Measurements from ENCODE around the gene SH3BGRL2. TPM values are rescaled to one million over a fixed set of nuclear protein-coding genes. Genes with fewer than 3 reads are reported as not detected.

The SH3BGRL2 gene
- total and polyA plus RNA-seq, 11 donors, result 2.5 to 14.1 (median 5.6) TPM

DNA sequence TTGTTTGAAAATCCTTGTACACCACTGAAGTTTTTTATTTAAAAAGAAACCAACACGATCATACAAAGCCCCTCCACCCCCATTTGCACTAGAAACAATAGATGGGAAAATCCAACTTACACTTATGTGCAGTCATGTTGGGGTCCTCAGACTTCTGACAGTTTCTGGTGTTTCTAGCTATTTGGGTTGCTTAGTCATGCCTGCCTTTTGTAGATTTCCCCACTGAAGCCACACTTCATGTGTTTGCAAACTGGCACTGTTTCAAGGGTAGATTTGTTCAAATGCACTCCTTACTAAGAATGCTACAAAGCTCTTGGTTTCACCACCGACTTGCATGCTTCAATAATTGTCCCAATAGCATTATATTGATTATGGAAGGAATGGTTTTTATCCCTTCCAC lies 1.5 kb downstream of the SH3BGRL2 start:
- no peaks in the 10 kb centered on the region for H3K36me3 ChIP-seq
- ATAC-seq (no peak), DNase-seq (no peak)
- no peak overlapping the region for H3K27ac ChIP-seq
- peak overlapping the region in 7 of 12 donors; percentile 74 to 95 (median 87) for H3K4me3 ChIP-seq
- no peaks in the 10 kb centered on the region for H3K9me3 ChIP-seq
- WGBS, 4 donors, result 63 to 72% (median 67%) methylated on average over 2 of the region's 2 CpGs
- H3K27me3 ChIP-seq, result peaks cover 0 to 16% (median 0%) of the 10 kb centered on the region in 9 donors
- intact Hi-C loops (cut with DNase I), result loop anchor here in 3 of 10 donors (5.0 to 10.0 kb wide), 3 partner anchors 40 to 65 kb away; no protein-coding TSS in a partner anchor
- peaks cover 0 to 26% (median 6%) of the 10 kb centered on the region in 12 donors for H3K4me1 ChIP-seq
- TF ChIP-seq, protein P1, sequence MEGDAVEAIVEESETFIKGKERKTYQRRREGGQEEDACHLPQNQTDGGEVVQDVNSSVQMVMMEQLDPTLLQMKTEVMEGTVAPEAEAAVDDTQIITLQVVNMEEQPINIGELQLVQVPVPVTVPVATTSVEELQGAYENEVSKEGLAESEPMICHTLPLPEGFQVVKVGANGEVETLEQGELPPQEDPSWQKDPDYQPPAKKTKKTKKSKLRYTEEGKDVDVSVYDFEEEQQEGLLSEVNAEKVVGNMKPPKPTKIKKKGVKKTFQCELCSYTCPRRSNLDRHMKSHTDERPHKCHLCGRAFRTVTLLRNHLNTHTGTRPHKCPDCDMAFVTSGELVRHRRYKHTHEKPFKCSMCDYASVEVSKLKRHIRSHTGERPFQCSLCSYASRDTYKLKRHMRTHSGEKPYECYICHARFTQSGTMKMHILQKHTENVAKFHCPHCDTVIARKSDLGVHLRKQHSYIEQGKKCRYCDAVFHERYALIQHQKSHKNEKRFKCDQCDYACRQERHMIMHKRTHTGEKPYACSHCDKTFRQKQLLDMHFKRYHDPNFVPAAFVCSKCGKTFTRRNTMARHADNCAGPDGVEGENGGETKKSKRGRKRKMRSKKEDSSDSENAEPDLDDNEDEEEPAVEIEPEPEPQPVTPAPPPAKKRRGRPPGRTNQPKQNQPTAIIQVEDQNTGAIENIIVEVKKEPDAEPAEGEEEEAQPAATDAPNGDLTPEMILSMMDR (IDR thresholded peaks at IDR 0.05), result no peak
- TF ChIP-seq POLR2A (IDR thresholded peaks at IDR 0.05), result no peak

DNA sequence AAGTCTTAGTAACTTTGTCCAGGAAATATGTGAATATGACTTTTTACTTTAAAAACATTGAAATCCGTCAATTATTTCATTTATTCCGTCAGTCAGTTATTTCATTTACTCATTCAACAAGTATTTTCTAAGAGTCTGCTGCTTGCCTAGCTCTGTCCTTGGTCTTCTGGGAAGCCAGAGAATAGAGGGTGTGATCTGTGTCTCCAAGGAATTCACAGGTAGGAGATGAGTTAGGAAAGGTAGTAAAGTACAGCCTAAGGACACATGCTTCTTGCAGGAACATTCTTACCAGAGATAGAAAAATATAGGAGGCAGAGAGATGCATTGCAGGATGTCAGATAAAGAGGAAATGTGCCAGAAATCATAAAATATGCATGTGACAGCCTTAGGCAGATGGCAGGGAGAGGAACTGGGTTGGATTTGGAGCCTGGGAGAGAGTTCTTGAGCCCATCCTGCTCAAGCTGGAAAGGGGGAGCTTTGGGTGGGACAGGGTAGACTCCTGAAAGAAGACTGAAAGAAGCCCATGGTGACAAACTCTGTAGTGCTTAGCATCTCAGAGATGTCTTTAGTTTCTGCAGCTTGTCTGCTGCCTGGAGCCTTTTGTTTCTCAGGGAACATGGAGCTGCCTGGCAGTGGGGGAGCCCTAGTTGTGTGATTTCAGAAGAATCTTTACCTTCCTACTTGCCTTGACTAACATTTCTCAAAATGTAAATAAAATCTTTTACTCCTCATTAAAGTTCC lies 3.5 kb downstream of the SH3BGRL2 start:
- DNase-seq, result no peak
- ATAC-seq, result no peak
- WGBS, 4 donors, result 68 to 82% (median 80%) methylated on average over 2 of the region's 2 CpGs
- H3K4me1 ChIP-seq, result peaks cover 0 to 26% (median 8%) of the 10 kb centered on the region in 12 donors
- peaks cover 0 to 16% (median 0%) of the 10 kb centered on the region in 9 donors for H3K27me3 ChIP-seq
- TF ChIP-seq, protein P1 (IDR thresholded peaks at IDR 0.05), result no peak
- TF ChIP-seq POLR2A (IDR thresholded peaks at IDR 0.05), result no peak
- no peak overlapping the region for H3K4me3 ChIP-seq
- H3K36me3 ChIP-seq, result no peaks in the 10 kb centered on the region
- no peaks in the 10 kb centered on the region for H3K9me3 ChIP-seq
- H3K27ac ChIP-seq, result peak overlapping the region in 2 of 12 donors; percentile 33 to 35
- intact Hi-C loops (cut with DNase I), result loop anchor here in 3 of 10 donors (5.0 to 10.0 kb wide), 3 partner anchors 38 to 67 kb away; no protein-coding TSS in a partner anchor

DNA sequence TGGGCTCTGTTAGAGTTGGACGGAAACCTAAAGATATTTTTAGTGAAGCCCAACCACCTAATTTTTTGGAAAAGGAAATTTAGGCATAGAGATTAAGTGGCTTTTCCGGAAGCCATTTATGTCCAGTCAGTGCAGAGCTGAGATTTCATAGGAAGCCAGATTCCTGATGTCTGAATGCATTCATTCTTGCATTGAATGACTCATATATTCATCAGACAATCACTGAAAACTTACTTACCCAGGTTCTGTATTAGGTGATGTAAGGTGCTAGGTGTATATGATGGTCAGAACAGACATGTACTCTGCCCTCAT lies 4.1 kb downstream of the SH3BGRL2 start:
- DNase-seq (no peak), ATAC-seq (no peak)
- intact Hi-C loops (cut with DNase I), result loop anchor here in 1 of 10 donors (10.0 kb wide), 1 partner anchor 60 kb away; no protein-coding TSS in a partner anchor
- Histone ChIP-seq H3K27me3 (peaks cover 0 to 12% (median 0%) of the 10 kb centered on the region in 9 donors), H3K4me1 (peaks cover 0 to 31% (median 11%) of the 10 kb centered on the region in 12 donors), H3K27ac (peak overlapping the region in 2 of 12 donors; percentile 33 to 35), H3K4me3 (no peak overlapping the region), H3K36me3 (no peaks in the 10 kb centered on the region), H3K9me3 (no peaks in the 10 kb centered on the region)
- no peak for TF ChIP-seq POLR2A (IDR thresholded peaks at IDR 0.05)
- TF ChIP-seq, protein P1 (IDR thresholded peaks at IDR 0.05), result no peak
- 44 to 60% (median 50%) methylated on average over 2 of the region's 2 CpGs for WGBS, 4 donors

DNA sequence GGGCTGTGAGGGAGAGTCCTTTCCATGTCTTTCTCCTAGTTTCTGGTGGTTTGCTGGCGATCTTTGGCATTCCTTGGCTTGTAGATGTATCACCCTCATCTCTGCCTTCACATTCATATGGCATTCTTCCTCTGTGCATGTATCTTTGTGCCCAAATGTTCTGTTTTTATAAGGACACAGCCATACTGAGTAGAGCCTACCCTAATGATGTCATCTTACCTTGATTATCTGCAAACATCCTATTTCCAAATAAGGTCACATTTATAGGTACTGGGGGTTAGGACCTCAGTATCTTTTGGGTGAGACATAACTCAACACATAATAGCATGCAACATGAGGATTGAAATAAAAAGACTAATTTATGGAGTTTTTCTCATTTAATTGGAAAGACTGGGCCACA lies 5.5 kb downstream of the SH3BGRL2 start:
- no peak for ATAC-seq
- Histone ChIP-seq H3K27ac (no peak overlapping the region), H3K36me3 (no peaks in the 10 kb centered on the region), H3K4me3 (no peak overlapping the region), H3K4me1 (peaks cover 0 to 28% (median 10%) of the 10 kb centered on the region in 12 donors), H3K9me3 (no peaks in the 10 kb centered on the region), H3K27me3 (peaks cover 0 to 6% (median 0%) of the 10 kb centered on the region in 9 donors)
- TF ChIP-seq POLR2A (IDR thresholded peaks at IDR 0.05), result no peak
- TF ChIP-seq, protein P1 (IDR thresholded peaks at IDR 0.05), result no peak
- no peak for DNase-seq
- intact Hi-C loops (cut with DNase I), result loop anchor here in 1 of 10 donors (10.0 kb wide), 1 partner anchor 62 kb away; no protein-coding TSS in a partner anchor
- 53 to 100% (median 95%) methylated on average over 1 of the region's 1 CpG for WGBS, 4 donors

Measured in heart left ventricle (tissue), 16 donors.